Measurements from ENCODE around the gene SULT1A4. TPM values are rescaled to one million over a fixed set of nuclear protein-coding genes. Genes with fewer than 3 reads are reported as not detected.

Gene SULT1A4
- total RNA-seq (2022; extraction: Qiagen RNA extraction; ENCODE audit: low read depth), result 33.6 to 40.4 TPM (median 34.5 TPM) in 5 replicates

GRCh38 chr16:29459706-29460646 is at the start of gene SULT1A4:
SULT1A4 (plus strand) TSS chr16:29459913; CDS start chr16:29461386, 1,473 bp downstream.

GRCh38 chr16:29454269-29454668 is 5.4 kb upstream of the SULT1A4 start, which contains the start of the genes BOLA2 and SLX1B:
BOLA2 (minus strand) TSS chr16:29454351; CDS start chr16:29454253, 98 bp downstream.
SLX1B (plus strand) TSS chr16:29454533.

GRCh38 chr16:29506308-29506707 is 46.6 kb downstream of the SULT1A4 start, which contains the start of gene NPIPB12:
NPIPB12 (minus strand) TSS chr16:29506408.

Other genes starting within 250 kb of the SULT1A4 start
- gene NPIPB11, start 53.2 kb upstream of the SULT1A4 start, total RNA-seq (2022; extraction: Qiagen RNA extraction; ENCODE audit: low read depth), result 0.99 to 2.4 TPM (median 1.8 TPM) in 5 replicates
- gene BOLA2, start 5.6 kb upstream of the SULT1A4 start, total RNA-seq (2022; extraction: Qiagen RNA extraction; ENCODE audit: low read depth), result 23.7 to 32.8 TPM (median 27.4 TPM) in 5 replicates
- 78.6 to 94.1 TPM (median 81.2 TPM) in 5 replicates for gene SLX1B, start 5.4 kb upstream of the SULT1A4 start, total RNA-seq (2022; extraction: Qiagen RNA extraction; ENCODE audit: low read depth)
- gene NPIPB12, start 46.5 kb downstream of the SULT1A4 start, total RNA-seq (2022; extraction: Qiagen RNA extraction; ENCODE audit: low read depth), result 26.9 to 44.4 TPM (median 33.2 TPM) in 5 replicates
- 0.03 TPM in 2 of 5 replicates, not detected in the others for gene SPN, start 203.3 kb downstream of the SULT1A4 start, total RNA-seq (2022; extraction: Qiagen RNA extraction; ENCODE audit: low read depth)
- 0.59 to 1.4 TPM (median 0.83 TPM) in 5 replicates for gene QPRT, start 219.3 kb downstream of the SULT1A4 start, total RNA-seq (2022; extraction: Qiagen RNA extraction; ENCODE audit: low read depth)